Ishikawa (cell line): ENCODE results near the gene PUDP.

Experiments used
- CEBPB ChIP-seq: IDR thresholded peaks from 2 replicates; pipeline ENCODE4 v1.6.1; 2012
- CREB1 ChIP-seq: IDR thresholded peaks from 2 replicates; pipeline ENCODE4 v1.6.1; 2012; ENCODE audit warnings: low read depth
- EGR1 ChIP-seq: IDR thresholded peaks from 2 replicates; pipeline ENCODE4 v1.6.1; 2012
- EP300 ChIP-seq: IDR thresholded peaks from 2 replicates; pipeline ENCODE4 v1.6.1; 2012; ENCODE audit warnings: borderline replicate concordance
- FOXM1 ChIP-seq: IDR thresholded peaks from 2 replicates; pipeline ENCODE4 v1.6.1; 2012; ENCODE audit warnings: low read depth, borderline replicate concordance
- MAX ChIP-seq: IDR thresholded peaks from 2 replicates; pipeline ENCODE4 v1.6.1; 2012
- NFIC ChIP-seq: IDR thresholded peaks from 2 replicates; pipeline ENCODE4 v1.6.1; 2012
- RAD21 ChIP-seq: IDR thresholded peaks from 2 replicates; pipeline ENCODE4 v1.6.1; 2012; ENCODE audit warnings: low read depth
- TAF1 ChIP-seq: IDR thresholded peaks from 2 replicates; pipeline ENCODE4 v1.6.1; 2012; ENCODE audit warnings: low read depth, mild to moderate bottlenecking
- TCF12 ChIP-seq: IDR thresholded peaks from 2 replicates; pipeline ENCODE4 v1.6.1; 2012; ENCODE audit warnings: low read depth
- TEAD4 ChIP-seq: IDR thresholded peaks from 2 replicates; pipeline ENCODE4 v1.6.1; 2012
- USF1 ChIP-seq: IDR thresholded peaks from 2 replicates; pipeline ENCODE4 v1.6.1; 2012
- YY1 ChIP-seq: IDR thresholded peaks from 2 replicates; pipeline ENCODE4 v1.6.1; 2012; ENCODE audit warnings: low read depth
- ZBTB7A ChIP-seq: IDR thresholded peaks from 2 replicates; pipeline ENCODE4 v1.6.1; 2012; ENCODE audit warnings: low read depth
- TF ChIP-seq, protein P1 (sequence below): IDR thresholded peaks from 2 replicates; pipeline ENCODE4 v1.6.1; 2012; ENCODE audit warnings: low read depth, mild to moderate bottlenecking

Gene PUDP

DNA sequence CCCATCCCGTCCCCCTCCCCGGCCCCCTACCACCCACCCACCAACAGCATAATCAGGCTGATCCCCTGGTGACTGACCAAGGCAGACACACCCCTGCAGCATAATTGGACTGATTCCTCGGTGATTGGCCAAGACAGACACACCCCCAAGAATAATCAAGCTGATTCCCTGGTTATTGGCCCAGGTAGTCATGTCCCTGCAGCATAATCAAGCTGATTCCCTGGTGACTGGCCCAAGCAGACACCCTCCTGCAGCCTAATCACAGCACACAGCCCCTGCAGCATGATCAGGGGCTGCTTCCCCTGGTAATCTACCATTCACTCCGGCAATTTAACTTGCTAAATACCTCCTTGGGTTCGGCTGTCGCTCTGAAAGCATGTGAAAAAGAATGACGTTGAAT lies 47.9 kb downstream of the PUDP start:
- no peak for TF ChIP-seq CEBPB
- TF ChIP-seq USF1: no peak
- no peak for TF ChIP-seq ZBTB7A
- TF ChIP-seq, protein P1, sequence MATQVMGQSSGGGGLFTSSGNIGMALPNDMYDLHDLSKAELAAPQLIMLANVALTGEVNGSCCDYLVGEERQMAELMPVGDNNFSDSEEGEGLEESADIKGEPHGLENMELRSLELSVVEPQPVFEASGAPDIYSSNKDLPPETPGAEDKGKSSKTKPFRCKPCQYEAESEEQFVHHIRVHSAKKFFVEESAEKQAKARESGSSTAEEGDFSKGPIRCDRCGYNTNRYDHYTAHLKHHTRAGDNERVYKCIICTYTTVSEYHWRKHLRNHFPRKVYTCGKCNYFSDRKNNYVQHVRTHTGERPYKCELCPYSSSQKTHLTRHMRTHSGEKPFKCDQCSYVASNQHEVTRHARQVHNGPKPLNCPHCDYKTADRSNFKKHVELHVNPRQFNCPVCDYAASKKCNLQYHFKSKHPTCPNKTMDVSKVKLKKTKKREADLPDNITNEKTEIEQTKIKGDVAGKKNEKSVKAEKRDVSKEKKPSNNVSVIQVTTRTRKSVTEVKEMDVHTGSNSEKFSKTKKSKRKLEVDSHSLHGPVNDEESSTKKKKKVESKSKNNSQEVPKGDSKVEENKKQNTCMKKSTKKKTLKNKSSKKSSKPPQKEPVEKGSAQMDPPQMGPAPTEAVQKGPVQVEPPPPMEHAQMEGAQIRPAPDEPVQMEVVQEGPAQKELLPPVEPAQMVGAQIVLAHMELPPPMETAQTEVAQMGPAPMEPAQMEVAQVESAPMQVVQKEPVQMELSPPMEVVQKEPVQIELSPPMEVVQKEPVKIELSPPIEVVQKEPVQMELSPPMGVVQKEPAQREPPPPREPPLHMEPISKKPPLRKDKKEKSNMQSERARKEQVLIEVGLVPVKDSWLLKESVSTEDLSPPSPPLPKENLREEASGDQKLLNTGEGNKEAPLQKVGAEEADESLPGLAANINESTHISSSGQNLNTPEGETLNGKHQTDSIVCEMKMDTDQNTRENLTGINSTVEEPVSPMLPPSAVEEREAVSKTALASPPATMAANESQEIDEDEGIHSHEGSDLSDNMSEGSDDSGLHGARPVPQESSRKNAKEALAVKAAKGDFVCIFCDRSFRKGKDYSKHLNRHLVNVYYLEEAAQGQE: no peak
- TF ChIP-seq RAD21: no peak
- no peak for TF ChIP-seq YY1
- TF ChIP-seq TEAD4: no peak
- no peak for TF ChIP-seq CREB1
- no peak for TF ChIP-seq NFIC
- TF ChIP-seq MAX: no peak
- no peak for TF ChIP-seq TCF12
- TF ChIP-seq EGR1: no peak
- no peak for TF ChIP-seq FOXM1
- TF ChIP-seq TAF1: no peak
- TF ChIP-seq EP300: no peak

DNA sequence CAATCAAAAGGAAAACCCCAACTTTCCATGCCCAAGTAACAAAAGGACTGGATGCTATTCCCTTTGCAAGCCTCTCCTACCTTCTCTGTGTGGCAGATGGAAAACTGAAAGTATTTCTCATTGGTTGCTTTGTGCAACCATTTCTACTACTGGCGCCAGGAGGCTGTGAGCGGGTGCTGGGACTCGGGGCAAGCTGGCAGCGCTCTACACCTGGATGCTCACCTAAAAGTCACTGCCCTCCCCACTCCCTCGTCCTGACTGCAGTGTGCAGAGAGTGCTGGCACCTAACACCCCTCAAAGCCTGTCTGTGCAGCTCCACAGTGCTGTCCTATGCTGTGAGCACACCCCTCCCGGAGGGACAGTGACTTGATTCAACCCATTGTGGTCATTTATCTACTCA lies 54.6 kb downstream of the PUDP start:
- no peak for TF ChIP-seq FOXM1
- no peak for TF ChIP-seq EGR1
- TF ChIP-seq, protein P1: no peak
- no peak for TF ChIP-seq CEBPB
- TF ChIP-seq NFIC: no peak
- TF ChIP-seq USF1: no peak
- no peak for TF ChIP-seq CREB1
- TF ChIP-seq MAX: no peak
- TF ChIP-seq TCF12: no peak
- no peak for TF ChIP-seq TEAD4
- no peak for TF ChIP-seq EP300
- TF ChIP-seq YY1: no peak
- TF ChIP-seq TAF1: no peak
- no peak for TF ChIP-seq ZBTB7A
- TF ChIP-seq RAD21: no peak

- no peak for TF ChIP-seq YY1
- TF ChIP-seq EP300: no peak
- TF ChIP-seq, protein P1: no peak
- TF ChIP-seq NFIC: no peak
- no peak for TF ChIP-seq TAF1
- no peak for TF ChIP-seq RAD21
- TF ChIP-seq ZBTB7A: no peak
- TF ChIP-seq TEAD4: no peak
- no peak for TF ChIP-seq FOXM1
- no peak for TF ChIP-seq MAX
- no peak for TF ChIP-seq TCF12
- TF ChIP-seq CREB1: no peak
- TF ChIP-seq USF1: no peak
- no peak for TF ChIP-seq EGR1
- no peak for TF ChIP-seq CEBPB
Measured at GRCh38 chrX:7092543-7092942, 55.4 kb downstream of the PUDP start.

DNA sequence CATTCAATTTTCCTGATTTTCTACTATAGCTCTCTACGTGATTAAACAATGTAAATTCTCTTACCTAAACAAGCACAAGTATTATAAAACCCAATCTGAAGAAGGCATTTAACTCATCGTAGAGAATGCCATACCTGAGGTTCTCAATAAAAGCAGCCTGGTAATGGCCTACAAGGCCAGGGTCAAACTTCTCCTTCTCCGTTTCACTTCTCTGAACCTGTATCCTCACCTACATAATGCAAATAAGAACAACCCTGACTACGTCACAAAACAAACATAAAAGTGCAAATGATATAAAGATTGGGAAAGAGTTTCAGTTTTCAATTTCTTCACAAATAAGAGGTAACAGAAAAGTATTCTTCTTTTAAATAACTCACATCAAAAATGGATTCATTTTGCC lies 56.0 kb downstream of the PUDP start:
- TF ChIP-seq USF1 (no peak), NFIC (no peak), YY1 (no peak), EP300 (no peak), MAX (no peak), TAF1 (no peak), EGR1 (no peak), TCF12 (no peak), CREB1 (no peak), RAD21 (no peak), TEAD4 (no peak), FOXM1 (no peak), CEBPB (no peak), ZBTB7A (no peak)
- TF ChIP-seq, protein P1: no peak
